T-helper 22 cell (primary cell): Measurements from ENCODE around the gene GZF1.
A peak's percentile ranks its signal among the peaks of the same experiment; 100 is the strongest.

Experiments
- DNase-seq: peaks from one replicate; pipeline ENCODE4 v3.0.0-alpha.2; 2020; ENCODE audit warnings: low read depth

GZF1 gene

GRCh38 chr20:23361476-23362391, at the start of gene GZF1:
GZF1 (plus strand) TSS chr20:23362182; CDS start chr20:23364384, 2,202 bp downstream.
- DNase-seq: peak; percentile 94

DNA sequence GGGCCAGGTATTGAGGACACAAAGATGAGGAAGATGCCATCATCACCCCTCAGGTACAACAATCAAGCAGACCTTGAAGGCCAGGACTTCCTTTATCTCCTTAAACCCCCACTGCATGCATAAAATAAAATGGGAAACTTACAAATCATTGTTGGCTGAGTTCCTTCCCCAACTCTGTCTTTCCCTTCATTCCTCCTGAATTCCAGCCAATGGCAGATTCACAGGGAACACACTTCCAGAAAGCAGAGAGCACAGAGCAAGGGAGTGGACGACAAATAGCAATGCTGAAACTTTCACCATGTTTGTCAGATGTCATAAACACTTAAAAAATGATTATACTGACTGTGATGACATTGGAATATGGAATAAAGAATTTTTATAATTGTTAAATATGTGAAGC, 48.7 kb upstream of the GZF1 start:
- DNase-seq: no peak

GRCh38 chr20:23314699-23315098, 47.3 kb upstream of the GZF1 start:
- no peak for DNase-seq

DNA sequence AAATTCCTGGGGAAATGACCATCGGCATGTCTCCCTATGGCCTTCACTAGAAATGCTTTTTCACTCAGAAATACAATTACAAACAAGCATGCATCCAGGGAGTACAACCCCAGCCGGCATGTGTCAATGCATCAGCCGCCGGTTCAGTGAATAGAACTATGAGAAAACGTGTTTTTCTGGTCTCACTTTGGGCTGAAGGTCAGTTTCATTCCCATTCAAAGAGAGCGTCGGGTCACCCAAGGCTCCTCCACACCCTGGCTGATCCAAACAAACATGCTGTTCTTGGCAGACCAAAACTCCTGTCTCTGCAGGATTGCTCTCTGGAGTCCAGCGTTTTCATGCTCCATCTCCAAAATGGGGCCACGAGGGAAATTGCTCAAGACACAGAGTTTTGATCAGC, 46.9 kb upstream of the GZF1 start:
- DNase-seq: no peak

- DNase-seq: no peak
Measured at GRCh38 chr20:23316626-23317025, 45.4 kb upstream of the GZF1 start.

GRCh38 chr20:23317081-23317480, 44.9 kb upstream of the GZF1 start:
- DNase-seq: no peak

- no peak for DNase-seq
Measured at GRCh38 chr20:23318347-23318746, 43.6 kb upstream of the GZF1 start.

DNA sequence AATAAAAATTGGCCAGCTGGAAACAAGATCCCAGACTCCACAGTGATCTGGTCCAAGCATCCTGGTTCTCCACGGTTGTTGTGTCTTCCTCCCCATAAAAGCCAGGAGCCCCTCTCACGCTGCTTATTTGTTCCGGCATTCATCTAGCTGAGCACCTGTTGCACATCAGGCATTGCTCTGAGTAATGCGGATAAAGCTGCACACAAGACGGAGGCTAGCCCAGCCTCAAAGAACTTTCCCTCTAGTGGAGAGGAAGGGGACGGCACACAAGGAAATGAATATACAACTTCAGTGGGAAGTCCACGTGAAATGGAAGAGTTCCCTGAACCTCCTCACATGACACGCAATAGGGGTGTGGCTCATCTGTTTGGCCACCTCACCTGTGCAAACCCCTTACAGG, 41.7 kb upstream of the GZF1 start:
- DNase-seq: no peak

GRCh38 chr20:23325107-23325506, 36.9 kb upstream of the GZF1 start:
- DNase-seq: no peak

DNA sequence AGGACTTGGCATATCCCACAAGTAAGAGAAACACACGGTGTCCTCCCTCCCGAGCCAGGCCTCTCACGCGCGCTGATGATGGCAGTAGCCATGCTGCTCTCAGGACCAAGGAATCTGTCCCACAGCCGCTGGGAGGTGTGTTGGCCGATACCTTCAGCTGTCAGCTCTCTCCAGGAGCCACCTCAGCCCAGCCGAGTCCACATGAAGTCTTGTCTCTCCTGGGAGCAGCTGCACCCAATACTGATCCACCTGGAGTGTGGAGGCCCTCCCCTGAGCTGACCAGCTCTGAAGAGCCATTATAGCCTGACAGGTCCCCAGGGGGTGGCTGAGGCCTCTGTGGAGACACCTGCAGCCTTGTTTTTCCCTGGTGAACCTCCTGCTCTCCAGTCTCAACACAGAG, 35.2 kb upstream of the GZF1 start:
- DNase-seq: no peak

DNA sequence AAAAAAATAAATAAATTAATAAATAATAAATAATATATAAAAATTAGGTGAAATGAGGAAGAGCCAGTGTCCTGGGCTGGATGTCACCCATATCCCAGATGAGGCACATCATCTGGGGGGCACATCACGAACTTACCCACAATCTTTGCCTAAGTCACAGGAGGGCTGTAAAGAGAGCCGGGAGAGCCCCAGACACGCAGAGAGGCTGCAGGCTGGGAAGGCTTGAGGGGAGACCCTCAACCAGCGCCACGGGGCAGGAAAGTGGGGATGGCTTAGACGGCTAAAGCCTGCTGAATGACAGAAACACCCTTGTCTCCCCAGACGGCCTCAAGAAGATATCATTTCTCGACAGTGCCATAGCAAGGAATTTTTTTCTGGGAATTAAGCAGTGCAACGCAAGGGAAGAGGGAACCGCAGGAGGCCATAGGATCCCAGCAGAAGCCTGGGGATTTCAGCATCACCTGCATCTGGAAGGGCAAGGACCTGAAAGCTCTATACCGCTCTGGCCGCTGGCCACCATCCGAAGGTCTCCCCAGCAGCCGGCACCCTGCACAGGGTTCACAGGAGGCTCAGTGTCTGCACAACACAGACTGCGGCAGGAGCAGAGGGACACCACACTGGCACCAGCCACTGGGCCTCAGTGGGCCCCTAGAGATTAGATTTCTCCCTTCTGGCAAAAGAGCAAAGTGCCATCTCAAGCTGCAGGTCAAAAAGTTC, 34.2 kb upstream of the GZF1 start:
- no peak for DNase-seq

- DNase-seq: no peak
Measured at GRCh38 chr20:23331450-23332350, 30.3 kb upstream of the GZF1 start.

- no peak for DNase-seq
Measured at GRCh38 chr20:23332467-23332866, 29.5 kb upstream of the GZF1 start.

DNA sequence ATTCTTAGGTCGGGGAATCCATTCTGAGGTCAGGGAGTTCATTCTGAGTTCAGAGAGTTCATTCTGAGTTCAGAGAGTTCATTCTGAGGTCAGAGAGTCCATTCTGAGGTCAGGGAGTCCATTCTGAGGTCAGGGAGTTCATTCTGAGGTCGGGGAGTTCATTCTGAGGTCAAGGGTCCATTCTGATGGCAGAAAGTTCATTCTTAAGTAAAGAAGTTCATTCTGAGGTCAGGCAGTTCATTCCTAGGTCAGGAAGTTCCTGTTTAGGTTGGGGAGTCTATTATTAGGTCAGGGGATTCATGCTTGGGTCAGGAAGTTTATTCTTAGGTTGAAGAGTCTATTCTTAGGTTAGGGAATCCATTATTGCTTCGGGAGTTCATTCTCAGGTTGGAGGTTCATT, 27.9 kb upstream of the GZF1 start:
- no peak for DNase-seq

- DNase-seq: no peak
Measured at GRCh38 chr20:23335521-23335920, 26.5 kb upstream of the GZF1 start.

DNA sequence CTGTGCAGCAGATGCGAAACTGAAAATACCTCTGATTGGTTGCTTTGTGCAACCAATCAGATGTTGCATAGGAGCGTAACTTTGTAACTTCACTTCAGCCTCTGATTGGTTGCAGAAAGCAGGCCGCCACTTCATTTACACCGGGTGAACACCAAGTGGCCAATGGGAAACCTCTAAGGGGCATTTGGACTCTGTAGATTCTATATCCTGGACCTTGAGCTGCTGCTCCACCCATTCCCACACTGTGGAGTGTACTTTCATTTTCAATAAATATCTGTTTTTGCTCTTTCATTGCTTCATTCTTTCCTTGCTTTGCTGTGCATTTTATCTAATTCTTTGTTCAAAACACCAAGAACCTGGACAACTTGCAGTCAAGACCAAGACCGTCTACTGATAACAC, 25.5 kb upstream of the GZF1 start:
- DNase-seq: no peak

DNA sequence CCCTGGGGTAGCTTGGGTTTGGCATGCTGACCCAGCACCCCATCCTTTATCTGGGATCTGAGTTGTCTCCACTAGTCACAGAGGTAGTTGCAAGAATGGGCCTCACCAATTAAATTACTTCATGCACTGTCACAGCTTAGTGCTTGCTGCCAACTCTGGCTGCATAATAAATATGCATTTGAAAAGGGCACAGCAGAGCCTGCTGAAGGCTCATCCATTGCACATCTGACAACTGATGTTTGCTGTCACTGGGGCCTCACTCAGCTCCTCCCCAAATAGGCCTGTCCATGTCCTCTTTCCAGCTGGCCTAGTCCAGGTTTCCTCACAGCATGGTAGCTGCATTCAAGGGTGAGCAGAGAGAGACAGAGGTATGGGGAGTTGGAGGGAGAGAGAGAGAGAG, 24.7 kb upstream of the GZF1 start:
- no peak for DNase-seq

- no peak for DNase-seq
Measured at GRCh38 chr20:23339986-23340385, 22.0 kb upstream of the GZF1 start.

GRCh38 chr20:23340524-23340923, 21.5 kb upstream of the GZF1 start:
- no peak for DNase-seq

DNA sequence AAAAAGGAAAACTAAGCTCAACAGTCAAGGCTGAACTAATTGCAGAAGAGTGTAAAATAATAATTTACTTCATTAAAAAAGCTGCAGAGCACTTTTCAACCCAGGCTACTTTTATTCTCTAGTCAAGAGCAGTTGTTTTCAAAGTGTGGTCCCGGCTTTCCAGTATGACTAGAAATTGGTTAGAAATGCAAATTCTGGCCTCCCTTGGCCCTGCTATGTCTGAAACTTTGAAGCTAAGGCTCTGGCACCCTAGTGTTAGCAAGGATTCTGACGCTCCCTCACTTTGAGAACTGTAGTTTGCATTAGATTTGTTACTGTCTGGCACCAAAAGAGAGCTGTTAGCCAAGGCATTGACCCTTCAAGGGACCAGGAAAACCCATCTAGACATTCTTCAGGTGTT, 20.9 kb upstream of the GZF1 start:
- DNase-seq: no peak

GRCh38 chr20:23343590-23343989, 18.4 kb upstream of the GZF1 start:
- no peak for DNase-seq

- no peak for DNase-seq
Measured at GRCh38 chr20:23344336-23344735, 17.6 kb upstream of the GZF1 start.
